ENCODE data around the gene SLC1A2.
A peak's percentile ranks its signal among the peaks of the same experiment; 100 is the strongest.
"Not testable (repeated sequence)": the region's sequence is repeated elsewhere in the genome, so short reads cannot be mapped to it uniquely, and the experiment has no call there.

The SLC1A2 gene

GRCh38 chr11:35242412-35243242 lies 176.7 kb downstream of the SLC1A2 start:
- DNase-seq (ENCODE audit: low spot score): no peak

GRCh38 chr11:35241531-35241930 lies 177.8 kb downstream of the SLC1A2 start:
- DNase-seq (ENCODE audit: low spot score): no peak

- DNase-seq (ENCODE audit: low spot score): no peak
Observed at GRCh38 chr11:35241083-35241482, 178.3 kb downstream of the SLC1A2 start.

DNA sequence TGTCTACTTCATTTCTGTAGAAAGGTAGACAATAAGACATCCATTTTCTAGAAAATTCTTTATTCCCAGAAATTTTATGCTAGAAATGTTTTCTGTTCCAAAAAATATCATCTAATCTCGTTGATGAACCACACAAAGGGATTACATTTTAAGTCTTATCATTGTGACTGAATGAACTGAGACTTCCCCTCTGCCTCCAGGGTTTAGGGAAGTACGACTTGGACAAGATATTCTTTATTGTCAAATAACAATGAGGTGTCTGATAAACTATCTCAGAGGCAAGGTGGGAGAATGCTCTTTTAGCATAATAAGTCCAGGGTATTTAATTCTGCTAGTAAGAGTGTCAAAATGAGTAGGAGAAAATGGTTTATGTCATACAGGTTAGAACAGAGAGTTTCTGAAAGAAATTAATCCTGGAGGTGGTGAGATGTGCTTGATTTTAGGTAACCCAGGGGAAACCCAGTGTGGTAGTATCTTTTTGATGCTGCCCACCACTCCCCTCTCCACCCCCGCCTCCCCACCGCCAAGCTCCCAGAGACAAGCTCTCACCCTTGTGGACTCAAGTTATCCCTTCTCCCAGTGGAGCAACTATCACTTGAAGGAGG lies 179.8 kb downstream of the SLC1A2 start:
- DNase-seq (ENCODE audit: low spot score): no peak

DNA sequence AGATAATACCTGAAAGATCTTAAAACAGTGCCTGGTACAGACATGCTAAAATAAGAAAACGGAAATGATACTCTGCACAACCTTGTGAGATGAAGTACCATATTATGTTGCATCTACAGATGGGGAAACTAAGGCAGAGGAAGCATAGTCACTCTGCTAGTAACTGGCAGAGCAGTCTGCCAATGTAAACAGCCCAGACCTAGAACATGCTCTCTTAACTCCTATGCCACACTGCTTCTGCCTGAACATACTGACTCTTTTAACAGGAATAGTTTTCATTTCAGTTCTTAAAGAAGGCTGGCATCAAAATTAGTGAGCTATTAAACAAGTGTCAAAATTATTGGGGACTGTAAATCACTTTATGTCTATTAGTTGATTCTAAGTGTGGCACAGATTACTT lies 180.5 kb downstream of the SLC1A2 start:
- no peak for DNase-seq (ENCODE audit: low spot score)

GRCh38 chr11:35237860-35238715 lies 181.3 kb downstream of the SLC1A2 start:
- peak; percentile 31 for DNase-seq (ENCODE audit: low spot score)

DNA sequence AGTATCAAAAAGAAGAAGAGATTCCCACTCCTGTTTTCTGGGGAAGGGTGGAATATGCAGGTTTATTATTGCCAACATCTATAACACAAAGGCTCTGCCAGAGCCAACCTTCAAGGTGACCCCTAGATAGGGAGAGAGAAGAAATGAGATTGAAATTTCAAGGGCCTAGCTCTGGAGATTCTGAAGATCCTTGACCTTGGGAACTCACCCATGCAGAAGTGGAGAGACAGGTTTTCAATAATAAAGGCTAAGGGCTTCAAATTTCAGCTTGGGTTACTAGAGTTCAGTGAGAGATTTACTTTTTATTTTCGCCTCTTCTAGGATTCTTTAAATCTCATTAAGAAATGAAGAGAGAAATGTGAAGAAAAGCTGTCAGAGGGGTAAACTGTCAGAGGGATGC lies 182.0 kb downstream of the SLC1A2 start:
- DNase-seq (ENCODE audit: low spot score): no peak

DNA sequence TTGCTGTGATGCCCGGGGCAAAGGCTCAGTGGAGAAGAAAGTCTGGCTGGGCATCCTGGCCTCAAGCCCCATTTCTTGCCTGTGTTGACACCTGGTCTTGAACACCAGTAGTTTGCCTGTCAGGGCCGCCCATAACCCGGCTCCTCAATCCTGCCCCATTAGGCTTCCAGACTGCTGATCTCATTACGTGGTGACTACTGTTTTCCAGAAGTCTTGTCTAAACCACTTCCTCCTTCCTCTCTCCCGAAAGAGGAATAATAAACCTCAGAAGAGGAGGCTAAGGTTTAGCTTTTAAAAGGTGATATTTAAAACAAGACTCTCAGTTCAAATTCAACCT lies 182.7 kb downstream of the SLC1A2 start:
- DNase-seq (ENCODE audit: low spot score): no peak

DNA sequence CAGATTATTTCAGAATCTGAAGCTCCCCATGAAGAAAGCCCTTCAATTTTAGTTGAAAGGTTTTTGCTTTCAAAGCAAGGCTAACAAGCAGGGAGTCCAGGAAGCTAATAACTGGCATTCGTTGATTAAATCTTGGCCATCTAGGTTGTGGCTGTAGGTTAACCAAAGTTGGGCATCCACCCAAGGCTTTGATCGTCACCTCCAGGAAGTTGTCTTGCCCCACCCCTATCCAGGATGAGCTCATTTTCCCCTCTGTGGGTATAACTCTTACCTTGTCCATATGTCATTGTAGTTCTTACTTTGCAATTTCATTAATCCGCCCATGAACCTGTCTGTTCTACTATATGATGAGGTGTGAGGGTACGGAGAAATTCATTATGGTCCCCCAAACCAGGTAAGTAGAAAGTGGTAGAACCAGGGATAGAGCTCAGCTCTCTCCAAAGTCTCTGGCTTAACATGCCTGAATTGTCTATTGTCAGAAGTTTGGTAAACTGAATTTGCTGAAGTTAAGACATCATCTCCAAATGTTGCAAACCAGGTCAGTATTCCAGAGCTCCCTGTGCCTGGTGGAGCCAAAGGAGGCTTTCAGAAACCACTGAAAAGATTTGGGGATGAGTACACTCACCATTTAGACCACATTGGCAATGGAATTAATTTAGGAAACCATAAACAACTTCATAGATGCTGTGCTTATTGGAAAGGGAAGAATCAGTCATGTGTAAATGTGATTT lies 183.3 kb downstream of the SLC1A2 start:
- no peak for DNase-seq (ENCODE audit: low spot score)

DNA sequence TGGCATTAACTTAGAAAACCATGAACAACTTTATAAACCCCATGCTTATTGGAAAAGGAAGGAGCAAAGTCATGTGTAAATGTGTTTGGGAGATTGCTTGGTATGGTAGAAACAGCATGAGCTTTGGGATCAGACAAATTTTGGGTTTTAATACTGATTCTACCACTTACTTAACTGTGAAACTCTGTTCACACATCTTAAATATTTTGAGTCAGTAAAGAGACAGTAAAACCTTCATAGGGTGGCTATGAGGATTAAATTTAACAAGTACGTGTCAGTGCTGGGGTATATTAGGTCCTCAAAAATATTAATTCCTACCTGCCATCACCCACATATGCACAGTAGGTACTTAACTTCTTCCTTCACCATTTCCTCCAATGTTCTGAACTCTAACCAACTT lies 183.9 kb downstream of the SLC1A2 start:
- no peak for DNase-seq (ENCODE audit: low spot score)

GRCh38 chr11:35235157-35235468 lies 184.2 kb downstream of the SLC1A2 start:
- DNase-seq (ENCODE audit: low spot score): no peak

- no peak for DNase-seq (ENCODE audit: low spot score)
Observed at GRCh38 chr11:35234460-35235156, 184.8 kb downstream of the SLC1A2 start.

GRCh38 chr11:35233518-35233917 lies 185.8 kb downstream of the SLC1A2 start:
- DNase-seq (ENCODE audit: low spot score): no peak

DNA sequence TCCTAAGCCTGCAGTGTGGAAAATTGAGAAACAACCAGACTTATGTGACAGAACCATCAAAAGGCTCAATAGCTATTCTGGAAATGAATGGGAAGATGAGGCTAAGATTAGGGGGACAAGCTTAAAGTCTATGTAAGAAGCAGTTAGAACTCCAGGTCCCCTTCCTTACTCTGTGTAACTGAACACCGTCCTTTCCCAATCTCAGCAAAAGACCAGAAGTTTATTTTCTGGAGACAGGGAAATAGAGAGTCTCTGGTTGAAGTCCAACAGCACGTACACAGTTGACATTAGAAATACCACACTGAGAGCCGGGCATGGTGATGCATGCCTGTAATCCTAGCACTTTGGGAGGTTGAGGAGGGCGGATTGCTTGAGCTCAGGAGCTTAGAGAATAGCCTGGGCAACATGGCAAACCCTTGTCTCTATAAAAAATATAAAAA lies 186.4 kb downstream of the SLC1A2 start:
- no peak for DNase-seq (ENCODE audit: low spot score)

- DNase-seq (ENCODE audit: low spot score): no peak
Observed at GRCh38 chr11:35231076-35231860, 188.1 kb downstream of the SLC1A2 start.

DNA sequence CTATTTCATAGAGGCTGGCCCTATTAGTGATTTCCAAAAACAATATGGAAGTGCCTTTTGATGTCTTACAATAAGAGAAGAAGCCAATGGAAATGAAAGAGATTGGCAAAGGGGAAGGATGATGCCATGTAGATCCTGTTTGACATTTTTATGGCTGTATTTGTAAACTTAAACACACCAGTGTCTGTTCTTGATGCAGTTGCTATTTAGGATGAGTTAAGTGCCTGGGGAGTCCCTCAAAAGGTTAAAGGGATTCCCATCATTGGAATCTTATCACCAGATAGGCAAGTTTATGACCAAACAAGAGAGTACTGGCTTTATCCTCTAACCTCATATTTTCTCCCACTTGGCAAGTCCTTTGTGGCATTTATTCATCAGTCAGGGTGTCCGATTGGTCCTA lies 189.0 kb downstream of the SLC1A2 start:
- no peak for DNase-seq (ENCODE audit: low spot score)

- no peak for DNase-seq (ENCODE audit: low spot score)
Observed at GRCh38 chr11:35228328-35228725, 191.0 kb downstream of the SLC1A2 start.

DNA sequence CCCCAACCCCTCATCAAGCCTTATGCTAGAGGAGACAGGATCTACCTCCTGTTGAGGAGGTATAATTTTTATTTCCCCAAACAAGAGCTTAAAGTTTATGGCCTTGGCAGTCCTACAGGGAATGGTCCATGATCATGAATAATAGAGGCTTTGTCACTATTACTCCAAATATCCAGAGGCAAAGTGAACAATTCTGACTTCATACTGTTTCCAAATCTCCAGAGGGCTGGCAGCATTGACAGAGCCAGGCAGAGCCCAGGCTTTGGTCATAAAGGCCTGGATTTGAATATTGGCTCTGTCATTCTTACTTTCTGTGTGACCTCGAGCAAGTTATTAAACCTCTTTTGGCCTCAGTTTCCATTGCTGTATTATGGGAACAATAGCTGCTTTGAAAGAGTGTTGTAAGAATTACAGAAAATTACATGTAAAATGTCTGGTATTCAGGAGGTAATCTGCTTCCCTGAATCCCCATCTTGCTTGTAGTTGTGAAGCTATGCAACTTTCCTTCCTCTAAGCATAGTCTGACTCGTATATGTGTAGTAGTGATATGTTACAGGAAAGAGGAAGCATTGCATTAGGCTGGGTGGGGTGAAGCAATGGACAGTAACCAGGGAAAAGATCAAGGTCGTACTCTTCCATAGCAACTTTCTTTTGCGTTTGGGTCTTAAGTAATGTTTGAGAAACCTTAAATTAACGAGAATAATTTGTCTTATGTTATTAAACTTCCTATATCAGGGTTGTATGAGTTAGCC lies 191.6 kb downstream of the SLC1A2 start:
- DNase-seq (ENCODE audit: low spot score): no peak

- DNase-seq (ENCODE audit: low spot score): not testable (repeated sequence)
Observed at GRCh38 chr11:35226756-35227155, 192.6 kb downstream of the SLC1A2 start.

GRCh38 chr11:35225946-35226520 lies 193.3 kb downstream of the SLC1A2 start:
- no peak for DNase-seq (ENCODE audit: low spot score)
